Nephron progenitor cell (in vitro differentiated cells): ENCODE measurements around the gene TARBP2.
A peak's percentile ranks its signal among the peaks of the same experiment; 100 is the strongest.

Source experiments
- DNase-seq: peaks from one replicate; pipeline ENCODE4 v3.0.0; 2021
- H3K27ac Mint-ChIP-seq: 2 replicates; pipeline ENCODE4 v1.8.0; 2021; ENCODE audit warnings: mild to moderate bottlenecking, moderate library complexity, mixed read lengths
- H3K27me3 Mint-ChIP-seq: 2 replicates; pipeline ENCODE4 v1.8.0; 2021; ENCODE audit warnings: mild to moderate bottlenecking, low read depth, mixed read lengths; ENCODE audit not compliant: poor library complexity
- H3K36me3 Mint-ChIP-seq: 2 replicates; pipeline ENCODE4 v1.8.0; 2021; ENCODE audit warnings: low read depth, mixed read lengths
- H3K4me1 Mint-ChIP-seq: 2 replicates; pipeline ENCODE4 v1.8.0; 2021; ENCODE audit warnings: mixed read lengths
- H3K4me3 Mint-ChIP-seq: 2 replicates; pipeline ENCODE4 v1.8.0; 2021; ENCODE audit warnings: mild to moderate bottlenecking, moderate library complexity, mixed read lengths
- H3K9me3 Mint-ChIP-seq: 2 replicates; pipeline ENCODE4 v1.8.0; 2021; ENCODE audit warnings: mild to moderate bottlenecking, moderate library complexity, mixed read lengths
- CTCF ChIP-seq: fragments of 200-600 bp; sonication (generic); IDR thresholded peaks from 2 replicates; pipeline ENCODE4 v1.5.0; 2021; ENCODE audit warnings: antibody characterized with exemption

The TARBP2 gene

DNA sequence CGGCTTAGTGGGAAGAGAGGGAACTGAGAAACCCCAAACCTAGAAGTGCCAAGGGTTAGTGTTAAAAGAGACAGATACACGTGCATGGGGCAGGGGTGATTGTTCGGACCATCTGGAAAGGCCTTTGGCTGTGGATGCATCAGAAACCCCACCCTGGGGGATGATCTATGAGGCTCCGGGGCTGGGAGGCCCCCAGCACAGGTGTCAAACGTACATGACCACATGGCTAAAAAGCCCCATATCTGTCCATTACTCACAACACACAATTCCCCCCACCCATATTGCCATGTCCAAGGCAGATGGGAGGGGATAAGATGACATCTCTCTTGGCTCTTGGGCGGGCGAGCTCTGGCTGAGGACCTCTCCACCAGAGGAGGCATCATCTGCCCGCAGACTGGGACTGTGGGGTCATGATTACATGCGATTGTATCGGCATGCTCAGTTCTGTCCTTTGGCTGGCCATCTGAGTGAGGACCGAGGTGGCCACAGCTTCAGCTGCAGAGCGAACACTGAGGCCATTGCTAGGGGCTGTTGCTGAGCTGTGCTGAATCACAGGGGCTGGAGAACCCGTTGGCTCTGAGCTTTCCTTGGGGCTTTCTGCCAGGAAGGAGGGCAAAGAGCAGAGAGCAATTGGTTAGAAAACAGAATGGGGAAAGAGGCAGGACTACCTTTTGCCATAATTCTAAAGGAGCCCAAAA lies 15.8 kb downstream of the TARBP2 start:
- H3K27ac Mint-ChIP-seq, result peak overlapping the region; percentile 13
- no peak overlapping the region for H3K4me3 Mint-ChIP-seq
- peaks cover 38% of the 10 kb centered on the region for H3K36me3 Mint-ChIP-seq
- no peak for DNase-seq
- H3K9me3 Mint-ChIP-seq, result no peaks in the 10 kb centered on the region
- TF ChIP-seq CTCF, result no peak
- H3K27me3 Mint-ChIP-seq, result peaks cover 4% of the 10 kb centered on the region
- H3K4me1 Mint-ChIP-seq, result no peaks in the 10 kb centered on the region

DNA sequence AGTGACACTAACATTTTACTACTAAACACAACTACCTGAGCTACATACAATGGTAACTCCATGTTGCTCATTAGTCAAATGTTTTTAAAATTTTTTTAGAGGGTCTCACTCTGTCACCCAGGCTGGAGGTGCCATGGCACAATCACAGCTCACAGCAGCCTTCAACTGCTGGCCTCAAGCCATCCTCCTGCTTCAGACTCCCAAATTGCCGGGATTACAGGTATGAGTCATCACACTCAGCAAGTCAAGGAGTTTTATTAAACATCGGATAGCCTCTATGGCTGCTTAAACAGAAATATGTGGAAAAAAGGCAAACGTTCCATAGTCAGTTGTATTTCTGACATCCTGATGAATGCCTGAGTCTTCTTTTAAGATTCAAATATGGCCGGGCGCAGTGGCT lies 17.3 kb downstream of the TARBP2 start:
- Mint-ChIP-seq H3K4me1 (no peaks in the 10 kb centered on the region), H3K9me3 (no peaks in the 10 kb centered on the region), H3K36me3 (peaks cover 50% of the 10 kb centered on the region), H3K27me3 (no peaks in the 10 kb centered on the region), H3K27ac (no peak overlapping the region), H3K4me3 (no peak overlapping the region)
- TF ChIP-seq CTCF, result no peak
- no peak for DNase-seq

- Mint-ChIP-seq H3K9me3 (no peaks in the 10 kb centered on the region), H3K4me1 (no peaks in the 10 kb centered on the region), H3K27ac (no peak overlapping the region), H3K4me3 (no peak overlapping the region), H3K36me3 (peaks cover 60% of the 10 kb centered on the region), H3K27me3 (no peaks in the 10 kb centered on the region)
- DNase-seq, result no peak
- TF ChIP-seq CTCF, result no peak
Measured at GRCh38 chr12:53523131-53523530, 22.0 kb downstream of the TARBP2 start.

- Mint-ChIP-seq H3K36me3 (peaks cover 67% of the 10 kb centered on the region), H3K9me3 (no peaks in the 10 kb centered on the region), H3K4me3 (no peak overlapping the region), H3K27me3 (no peaks in the 10 kb centered on the region), H3K27ac (no peak overlapping the region), H3K4me1 (no peaks in the 10 kb centered on the region)
- TF ChIP-seq CTCF, result no peak
- DNase-seq, result no peak
Measured at GRCh38 chr12:53524476-53524875, 23.4 kb downstream of the TARBP2 start.

GRCh38 chr12:53530061-53530460 lies 29.0 kb downstream of the TARBP2 start:
- Mint-ChIP-seq H3K9me3 (no peaks in the 10 kb centered on the region), H3K4me3 (no peak overlapping the region), H3K27ac (no peak overlapping the region), H3K4me1 (no peaks in the 10 kb centered on the region), H3K36me3 (peaks cover 56% of the 10 kb centered on the region), H3K27me3 (no peaks in the 10 kb centered on the region)
- TF ChIP-seq CTCF, result no peak
- no peak for DNase-seq

DNA sequence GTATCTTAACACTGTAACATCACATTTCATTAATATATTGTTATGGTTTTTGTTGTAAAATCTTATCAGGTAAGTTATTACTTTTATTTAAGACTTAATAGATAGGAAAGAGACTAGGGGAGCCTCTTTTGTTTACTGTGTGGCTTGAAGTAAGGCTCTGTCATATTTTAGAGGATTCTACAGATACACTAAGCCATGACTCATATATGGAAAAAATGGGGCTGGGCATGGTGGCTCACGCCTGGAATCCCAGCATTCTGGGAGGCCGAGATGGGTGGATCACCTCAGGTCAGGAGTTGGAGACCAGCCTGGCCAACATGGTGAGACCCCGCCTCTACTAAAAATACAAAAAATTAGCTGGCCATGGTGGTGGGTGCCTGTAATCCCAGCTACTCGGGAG lies 29.8 kb downstream of the TARBP2 start:
- peaks cover 56% of the 10 kb centered on the region for H3K36me3 Mint-ChIP-seq
- H3K9me3 Mint-ChIP-seq, result no peaks in the 10 kb centered on the region

More for the DNA sequence above, 29.8 kb downstream of the TARBP2 start:
- Mint-ChIP-seq H3K27ac (no peak overlapping the region), H3K4me3 (no peak overlapping the region), H3K4me1 (no peaks in the 10 kb centered on the region), H3K27me3 (no peaks in the 10 kb centered on the region)
- TF ChIP-seq CTCF, result no peak
- no peak for DNase-seq
